HEK293 (cell line): ENCODE data around the gene WHRN.

Experiments
- CTCF ChIA-PET: fragments of 350-600 bp; formaldehyde crosslinking; extraction: SDS; loops from one replicate; lab custom pipeline; 2021; ENCODE audit warnings: antibody characterized with exemption; lab: Yijun Ruan, JAX
- POLR2A ChIA-PET: fragments of 300-600 bp; formaldehyde crosslinking; extraction: SDS; loops from one replicate; lab custom pipeline; 2020; ENCODE audit warnings: antibody characterized with exemption, inconsistent platforms; lab: Yijun Ruan, JAX
- H3K27ac ChIP-seq: fragments of 200-500 bp; sonication (Bioruptor generic); 2 replicates; pipeline ENCODE4 v1.5.1; 2014; ENCODE audit warnings: low read depth, low read length, control low read depth, inconsistent platforms; ENCODE audit errors: extremely low read depth
- H3K36me3 ChIP-seq, 2 experiments: fragments of 200-500 bp in 1 of 2; sonication (Bioruptor generic) in 1 of 2; 1 replicate in 1 of 2; 2 replicates in 1 of 2; pipeline ENCODE4 v1.5.1; 2014 to 2017; ENCODE audit warnings: inconsistent platforms in 2 of 2, low read length in 2 of 2; ENCODE audit not compliant: control insufficient read depth in 2 of 2, insufficient read depth in 1 of 2
- H3K4me1 ChIP-seq: fragments of 200-500 bp; sonication (Bioruptor generic); 2 replicates; pipeline ENCODE4 v1.5.1; 2014; ENCODE audit warnings: mild to moderate bottlenecking, low read length, inconsistent platforms; ENCODE audit not compliant: control insufficient read depth, insufficient read depth
- H3K4me3 ChIP-seq: 2 replicates; pipeline ENCODE4 v1.5.1; 2011; ENCODE audit warnings: low read depth, mild to moderate bottlenecking, control low read depth, low read length, moderate library complexity
- H3K9me3 ChIP-seq: fragments of 200-500 bp; sonication (Bioruptor generic); 2 replicates; pipeline ENCODE4 v1.5.1; 2014; ENCODE audit warnings: low read depth, low read length, inconsistent platforms; ENCODE audit not compliant: control insufficient read depth, insufficient read depth
- KLF1 ChIP-seq: fragments of 450-650 bp; formaldehyde crosslinking; IDR thresholded peaks from 2 replicates; pipeline ENCODE4 v1.5.1; 2016; ENCODE audit warnings: missing biosample characterization, missing genetic modification characterization
- KLF16 ChIP-seq: fragments of 450-650 bp; formaldehyde crosslinking; IDR thresholded peaks from 2 replicates; pipeline ENCODE4 v1.5.1; 2017; ENCODE audit warnings: missing biosample characterization, missing genetic modification characterization
- MZF1 ChIP-seq: fragments of 450-650 bp; formaldehyde crosslinking; IDR thresholded peaks from 2 replicates; pipeline ENCODE4 v1.5.1; 2017; ENCODE audit warnings: missing biosample characterization, missing genetic modification characterization, borderline replicate concordance
- PATZ1 ChIP-seq: fragments of 450-650 bp; formaldehyde crosslinking; IDR thresholded peaks from 2 replicates; pipeline ENCODE4 v1.5.1; 2016; ENCODE audit warnings: missing biosample characterization, missing genetic modification characterization
- PRDM4 ChIP-seq: fragments of 450-650 bp; formaldehyde crosslinking; IDR thresholded peaks from 2 replicates; pipeline ENCODE4 v1.5.1; 2017; ENCODE audit warnings: missing biosample characterization, missing genetic modification characterization
- TRIM28 ChIP-seq: IDR thresholded peaks from 2 replicates; pipeline ENCODE4 v1.6.1; 2011; ENCODE audit warnings: low read length, control low read depth, borderline replicate concordance
- ZEB2 ChIP-seq: fragments of 450-650 bp; formaldehyde crosslinking; IDR thresholded peaks from 2 replicates; pipeline ENCODE4 v1.5.1; 2016; ENCODE audit warnings: missing biosample characterization, missing genetic modification characterization
- ZNF10 ChIP-seq: fragments of 450-650 bp; formaldehyde crosslinking; IDR thresholded peaks from 2 replicates; pipeline ENCODE4 v1.5.1; 2017; ENCODE audit warnings: missing biosample characterization, missing genetic modification characterization
- ZNF214 ChIP-seq: fragments of 450-650 bp; formaldehyde crosslinking; IDR thresholded peaks from 2 replicates; pipeline ENCODE4 v1.5.1; 2017; ENCODE audit warnings: missing biosample characterization, mild to moderate bottlenecking, missing genetic modification characterization, borderline replicate concordance
- ZNF221 ChIP-seq: fragments of 450-650 bp; formaldehyde crosslinking; IDR thresholded peaks from 2 replicates; pipeline ENCODE4 v1.5.1; 2017; ENCODE audit warnings: missing biosample characterization, missing genetic modification characterization, borderline replicate concordance
- ZNF311 ChIP-seq: fragments of 450-650 bp; formaldehyde crosslinking; IDR thresholded peaks from 2 replicates; pipeline ENCODE4 v1.5.1; 2017; ENCODE audit warnings: missing biosample characterization, missing genetic modification characterization, borderline replicate concordance
- ZNF473 ChIP-seq: fragments of 450-650 bp; formaldehyde crosslinking; IDR thresholded peaks from 2 replicates; pipeline ENCODE4 v1.5.1; 2017; ENCODE audit warnings: missing biosample characterization, missing genetic modification characterization
- ZNF514 ChIP-seq: fragments of 450-650 bp; formaldehyde crosslinking; IDR thresholded peaks from 2 replicates; pipeline ENCODE4 v1.5.1; 2016; ENCODE audit warnings: missing biosample characterization, missing genetic modification characterization
- ZNF549 ChIP-seq: fragments of 450-650 bp; IDR thresholded peaks from 2 replicates; pipeline ENCODE4 v1.5.1; 2018; ENCODE audit warnings: missing biosample characterization, missing genetic modification characterization, mild to moderate bottlenecking, inconsistent platforms, moderate library complexity
- ZNF555 ChIP-seq: fragments of 450-650 bp; formaldehyde crosslinking; conservative IDR thresholded peaks from 2 replicates; pipeline ENCODE4 v1.5.1; 2017; ENCODE audit warnings: missing biosample characterization, mild to moderate bottlenecking, missing genetic modification characterization, inconsistent platforms
- ZNF561 ChIP-seq: fragments of 450-650 bp; IDR thresholded peaks from 2 replicates; pipeline ENCODE4 v1.5.1; 2018; ENCODE audit warnings: missing biosample characterization, missing genetic modification characterization, borderline replicate concordance
- ZNF623 ChIP-seq: fragments of 450-650 bp; formaldehyde crosslinking; IDR thresholded peaks from 2 replicates; pipeline ENCODE4 v1.5.1; 2016; ENCODE audit warnings: missing biosample characterization, missing genetic modification characterization
- ZNF624 ChIP-seq: fragments of 450-650 bp; formaldehyde crosslinking; IDR thresholded peaks from 2 replicates; pipeline ENCODE4 v1.5.1; 2017; ENCODE audit warnings: missing biosample characterization, missing genetic modification characterization
- ZNF664 ChIP-seq: fragments of 450-650 bp; formaldehyde crosslinking; IDR thresholded peaks from 2 replicates; pipeline ENCODE4 v1.5.1; 2016; ENCODE audit warnings: missing biosample characterization, missing genetic modification characterization
- ZNF670 ChIP-seq: fragments of 450-650 bp; formaldehyde crosslinking; IDR thresholded peaks from 2 replicates; pipeline ENCODE4 v1.5.1; 2016; ENCODE audit warnings: missing biosample characterization, missing genetic modification characterization, low read depth
- ZNF777 ChIP-seq: fragments of 450-650 bp; formaldehyde crosslinking; IDR thresholded peaks from 2 replicates; pipeline ENCODE4 v1.5.1; 2017; ENCODE audit warnings: missing biosample characterization, missing genetic modification characterization, borderline replicate concordance
- ZXDB ChIP-seq: fragments of 450-650 bp; formaldehyde crosslinking; IDR thresholded peaks from 2 replicates; pipeline ENCODE4 v1.5.1; 2016; ENCODE audit warnings: missing biosample characterization, missing genetic modification characterization

WHRN gene

GRCh38 chr9:114491430-114492003 lies 13.8 kb downstream of the WHRN start:
- no peaks in the 10 kb centered on the region for H3K9me3 ChIP-seq
- ChIA-PET POLR2A (no interaction called here), CTCF (interaction anchor here (0.5 to 2.6 kb wide), 6 partner anchors 10 to 502 kb away, joined by 3 to 14 read pairs (median 5); no protein-coding TSS in a partner anchor)
- no peaks in the 10 kb centered on the region for H3K4me1 ChIP-seq
- H3K27ac ChIP-seq, result no peak overlapping the region
- H3K36me3 ChIP-seq, result no peaks in the 10 kb centered on the region
- H3K4me3 ChIP-seq, result no peak overlapping the region
- TF ChIP-seq ZNF10 (tag by site-specific recombination), result no peak
- no peak for TF ChIP-seq ZNF514 (tag by site-specific recombination)
- no peak for TF ChIP-seq ZNF473 (tag by site-specific recombination)
- TF ChIP-seq MZF1 (tag by site-specific recombination), result no peak
- no peak for TF ChIP-seq ZNF623 (tag by site-specific recombination)
- TF ChIP-seq ZNF555 (tag by site-specific recombination), result no peak
- no peak for TF ChIP-seq ZNF221 (tag by site-specific recombination)
- no peak for TF ChIP-seq PRDM4 (tag by site-specific recombination)
- no peak for TF ChIP-seq KLF16 (tag by site-specific recombination)
- no peak for TF ChIP-seq KLF1 (tag by site-specific recombination)
- no peak for TF ChIP-seq ZNF549 (tag by site-specific recombination)
- TF ChIP-seq ZNF311 (tag by site-specific recombination), result no peak
- TF ChIP-seq TRIM28, result no peak
- no peak for TF ChIP-seq ZNF561 (tag by site-specific recombination)
- no peak for TF ChIP-seq ZXDB (tag by site-specific recombination)
- no peak for TF ChIP-seq ZNF664
- no peak for TF ChIP-seq ZNF624 (tag by site-specific recombination)
- no peak for TF ChIP-seq ZNF214 (tag by site-specific recombination)

GRCh38 chr9:114489928-114490327 lies 15.3 kb downstream of the WHRN start:
- TF ChIP-seq ZNF777 (tag by site-specific recombination), result no peak
- no peak for TF ChIP-seq ZNF670 (tag by site-specific recombination)
- TF ChIP-seq ZEB2, result no peak
- no peak for TF ChIP-seq PATZ1 (tag by site-specific recombination)
- Histone ChIP-seq H3K27ac (no peak overlapping the region), H3K9me3 (no peaks in the 10 kb centered on the region), H3K4me3 (no peak overlapping the region), H3K4me1 (no peaks in the 10 kb centered on the region), H3K36me3 (no peaks in the 10 kb centered on the region)
- ChIA-PET POLR2A (no interaction called here), CTCF (no interaction called here)
